HepG2 (cell line): ENCODE measurements around the gene TCF7L2. TPM values are rescaled to one million over a fixed set of nuclear protein-coding genes. Genes with fewer than 3 reads are reported as not detected.
A peak's percentile ranks its signal among the peaks of the same experiment; 100 is the strongest.

Source experiments
- ATAC-seq: fragments of 200-7000 bp; cut with Tn5 transposase; 3 replicates; pipeline ENCODE4 v1.9.1; 2020; ENCODE audit warnings: mild to moderate bottlenecking, moderate library complexity
- BruUV-seq: library from RNA; stranded (reverse); fragments of 400-500 nt; replicated peaks from 2 replicates; lab custom pipeline; 2021; lab: Mats Ljungman, UMichigan
- CTCF ChIA-PET: fragments of 300-600 bp; formaldehyde crosslinking; extraction: SDS; loops from one replicate; lab custom pipeline; 2021; ENCODE audit warnings: low total read pairs, inconsistent platforms, low intra/inter-chr PET ratio; lab: Yijun Ruan, JAX
- POLR2A ChIA-PET: fragments of 350-600 bp; sonication (Branson Sonifier 250); formaldehyde crosslinking; loops from one replicate; lab custom pipeline; 2020; ENCODE audit warnings: antibody characterized with exemption, inconsistent platforms; lab: Yijun Ruan, JAX
- DNase-seq: peaks from one replicate; pipeline ENCODE4 v3.0.0-alpha.2; 2015; ENCODE audit warnings: low spot score
- FAIRE-seq: peaks from 3 replicates; lab custom pipeline; 2011; peaks lifted over from hg19 to GRCh38; lab: Jason Lieb, UNC
- H2AFZ ChIP-seq: one replicate; pipeline ENCODE4 v1.6.1; 2011; ENCODE audit warnings: low read length, inconsistent platforms
- H3K27ac ChIP-seq: fragments of 300-600 bp; 3 replicates; pipeline ENCODE4 v1.8.0; 2011; ENCODE audit warnings: mixed run types, mild to moderate bottlenecking, mixed read lengths, low read length, inconsistent platforms; ENCODE audit not compliant: insufficient read depth; ENCODE audit errors: extremely low read length
- H3K27me3 ChIP-seq, 2 experiments: fragments of 200-600 bp in 1 of 2; 2 replicates in 1 of 2; 3 replicates in 1 of 2; pipeline versions ENCODE4 v1.6.0 to v1.8.0; 2011; ENCODE audit warnings: low read length in 2 of 2, mild to moderate bottlenecking in 2 of 2, moderate library complexity in 2 of 2, inconsistent platforms in 1 of 2; ENCODE audit not compliant: insufficient read depth in 2 of 2, control insufficient read depth in 1 of 2
- H3K36me3 ChIP-seq, 2 experiments: fragments of 200-600 bp in 1 of 2; replicated peaks in 1 of 2; 2 replicates in 1 of 2; 3 replicates in 1 of 2; pipeline versions ENCODE4 v1.5.1 to v1.8.0; 2011; ENCODE audit warnings: low read length in 2 of 2, inconsistent platforms in 1 of 2; ENCODE audit not compliant: insufficient read depth in 2 of 2, control insufficient read depth in 1 of 2
- H3K4me1 ChIP-seq: 2 replicates; pipeline ENCODE4 v1.5.1; 2012; ENCODE audit warnings: low read length, inconsistent platforms; ENCODE audit not compliant: insufficient read depth
- H3K4me2 ChIP-seq: 2 replicates; pipeline ENCODE4 v1.6.0; 2011; ENCODE audit warnings: low read depth, low read length, inconsistent platforms
- H3K4me3 ChIP-seq, 3 experiments: fragments of 200-600 bp in 1 of 3; sonication (generic), shearing (Covaris generic) in 1 of 3; replicated peaks in 1 of 3; 2 replicates each; pipeline ENCODE4 v1.5.1; 2011 to 2016; ENCODE audit warnings: low read length in 3 of 3, inconsistent platforms in 2 of 3, low read depth in 2 of 3, mild to moderate bottlenecking in 2 of 3, control low read depth in 1 of 3, mixed read lengths in 1 of 3; ENCODE audit not compliant: insufficient read depth in 1 of 3
- H3K79me2 ChIP-seq: one replicate; pipeline ENCODE4 v1.6.1; 2011; ENCODE audit warnings: low read length, inconsistent platforms; ENCODE audit not compliant: insufficient read depth
- H3K9ac ChIP-seq: 2 replicates; pipeline ENCODE4 v1.6.0; 2011; ENCODE audit warnings: mild to moderate bottlenecking, low read depth, low read length, inconsistent platforms; ENCODE audit not compliant: insufficient read depth
- H3K9me3 ChIP-seq: 2 replicates; pipeline ENCODE4 v1.5.1; 2012; ENCODE audit warnings: mild to moderate bottlenecking, low read length
- H4K20me1 ChIP-seq: 2 replicates; pipeline ENCODE4 v1.6.0; 2011; ENCODE audit warnings: inconsistent platforms, mild to moderate bottlenecking, low read length, moderate library complexity; ENCODE audit not compliant: insufficient read depth
- FOXP4 ChIP-seq: sonication (generic); formaldehyde crosslinking; IDR thresholded peaks from 2 replicates; pipeline ENCODE4 v1.4.0; 2020; ENCODE audit warnings: missing genetic modification reagents
- LCORL ChIP-seq, 2 experiments: fragments of 450-650 bp in 1 of 2; sonication (generic) in 1 of 2; formaldehyde crosslinking in 1 of 2; IDR thresholded peaks; 2 replicates each; pipeline versions ENCODE4 v1.5.0 to v1.6.1; 2017 to 2020; ENCODE audit warnings: antibody characterized with exemption in 1 of 2, missing genetic modification reagents in 1 of 2
- NFYB ChIP-seq: sonication (generic); formaldehyde crosslinking; IDR thresholded peaks from 2 replicates; pipeline ENCODE4 v1.4.0; 2020; ENCODE audit warnings: missing genetic modification reagents
- ZNF282 ChIP-seq: fragments of 450-650 bp; IDR thresholded peaks from 2 replicates; pipeline ENCODE4 v1.6.1; 2018; ENCODE audit not compliant: partially characterized antibody
- ZNF598 ChIP-seq: sonication (generic); formaldehyde crosslinking; IDR thresholded peaks from 2 replicates; pipeline ENCODE4 v1.5.1; 2020; ENCODE audit warnings: mild to moderate bottlenecking, missing genetic modification reagents, borderline replicate concordance
- WGBS: methylation state at CpG from one replicate; pipeline ENCODE4 v1.1.6; 2017; ENCODE audit warnings: low lambda C conversion rate; 5-methylcytosine and 5-hydroxymethylcytosine counted together
- in situ Hi-C: cut with HindIII; loops from 2 replicates; pipeline ENCODE4 v1.10.0; 2017; ENCODE audit warnings: low pct_unique_long_range_greater_than_20kb; ENCODE audit not compliant: extremely low pct_ligation_motif_present
- intact Hi-C: fragments of 100-400 bp; cut with micrococcal nuclease; formaldehyde crosslinking; loops from one replicate; pipeline ENCODE4 v1.10.0; 2022; ENCODE audit not compliant: unreplicated experiment
- polyA plus RNA-seq, 8 experiments: library from polyadenylated mRNA; depleted of rRNA in 3 of 8; stranded (reverse) in 7 of 8; unstranded in 1 of 8; fragments of >200 nt; fragmentation: Illumina TruSeq in 4 of 8; extraction: Trizol in 4 of 8; gene quantifications; 2 replicates each; pipeline versions ENCODE4 v1.2.1 to v1.2.3, GENCODE V29; 2011 to 2016; ENCODE audit warnings: low read depth in 4 of 8, missing spikeins in 1 of 8, mixed read lengths in 1 of 8; ENCODE audit not compliant: insufficient read depth in 1 of 8
- total RNA-seq, 5 experiments: library from RNA; depleted of rRNA; stranded (reverse); fragments of >200 nt; fragmentation: Illumina TruSeq; extraction: Trizol; gene quantifications; 2 replicates each; pipeline ENCODE4 v1.2.3, GENCODE V29; 2016; ENCODE audit warnings: low read depth in 1 of 5

TCF7L2 gene
- total and polyA plus RNA-seq, 2 of the 13 experiments (the other 11 are each of a cell fraction or from before 2014, with no cell fraction given): 3.9 to 13.7 TPM

- peaks cover 45% of the 10 kb centered on the region for H3K4me1 ChIP-seq
- ATAC-seq (no peak), DNase-seq (no peak), FAIRE-seq (no peak)
- in situ Hi-C loops (no loop called here), intact Hi-C loops (loop anchor here (5.0 kb wide), 1 partner anchor 441 kb away; no protein-coding TSS in a partner anchor)
- no peak overlapping the region for H3K9ac ChIP-seq
- BruUV-seq: no TSS peak
- ChIA-PET CTCF (no interaction called here), POLR2A (interaction anchor here (0.7 to 1.2 kb wide), 2 partner anchors 47 kb away, joined by 3 to 6 read pairs; no protein-coding TSS in a partner anchor)
- H3K4me3 ChIP-seq: no peak overlapping the region
- H3K36me3 ChIP-seq: no peaks in the 10 kb centered on the region
- peak overlapping the region; percentile 46 for H3K4me2 ChIP-seq
- peaks cover 5% of the 10 kb centered on the region for H3K79me2 ChIP-seq
- H3K27ac ChIP-seq: no peak overlapping the region
- no peaks in the 10 kb centered on the region for H3K27me3 ChIP-seq
- no peaks in the 10 kb centered on the region for H3K9me3 ChIP-seq
- TF ChIP-seq ZNF598 (no peak), LCORL (IDR thresholded peaks at IDR 0.05) (no peak), LCORL (CRISPR knock-in tag; IDR thresholded peaks at IDR 0.05) (0 out of 2 replicates have a peak, but pooled peaks have one; percentile 28)
- H4K20me1 ChIP-seq: no peaks in the 10 kb centered on the region
- H2AFZ ChIP-seq: peak overlapping the region; percentile 31
- 15% methylated on average over 5 of the region's 5 CpGs for WGBS
Observed at GRCh38 chr10:112945811-112946210, 4.2 kb upstream of the TCF7L2 start.

- intact Hi-C loops (loop anchor here (5.0 kb wide), 1 partner anchor 441 kb away; no protein-coding TSS in a partner anchor), in situ Hi-C loops (no loop called here)
- POLR2A ChIA-PET: interaction anchor here (1.2 kb wide), 1 partner anchor 48 kb away, joined by 6 read pairs; no protein-coding TSS in a partner anchor
- Histone ChIP-seq H3K27me3 (no peaks in the 10 kb centered on the region), H3K4me1 (peaks cover 45% of the 10 kb centered on the region), H4K20me1 (no peaks in the 10 kb centered on the region), H3K27ac (no peak overlapping the region), H3K9me3 (no peaks in the 10 kb centered on the region), H2AFZ (no peak overlapping the region), H3K79me2 (peaks cover 6% of the 10 kb centered on the region), H3K36me3 (no peaks in the 10 kb centered on the region), H3K4me2 (peak overlapping the region; percentile 46; the same call in 1 of the 2 replicates), H3K4me3 (no peak overlapping the region), H3K9ac (no peak overlapping the region)
- DNase-seq (no peak), FAIRE-seq (no peak), ATAC-seq (no peak)
- WGBS: 67% methylated on average over 3 of the region's 3 CpGs
- CTCF ChIA-PET: no interaction called here
- TF ChIP-seq FOXP4 (CRISPR knock-in tag) (no peak), NFYB (CRISPR knock-in tag) (no peak), ZNF282 (no peak)
- no TSS peak for BruUV-seq
Observed at GRCh38 chr10:112946649-112947048, 3.4 kb upstream of the TCF7L2 start.
